Gastroesophageal sphincter (tissue), 2 donors: ENCODE measurements around the gene MYO3B.

Experiments used
- EP300 ChIP-seq: sonication (generic); formaldehyde crosslinking; IDR thresholded peaks from one replicate; pipeline ENCODE4 v1.6.1; 2017; ENCODE audit warnings: antibody characterized with exemption, mild to moderate bottlenecking
- POLR2A ChIP-seq, 2 donors: fragments of 450-650 bp; IDR thresholded peaks; one replicate each; pipeline ENCODE4 v1.6.1; 2017; ENCODE audit warnings: antibody characterized with exemption in 2 of 2, mild to moderate bottlenecking in 2 of 2, moderate library complexity in 1 of 2

DNA sequence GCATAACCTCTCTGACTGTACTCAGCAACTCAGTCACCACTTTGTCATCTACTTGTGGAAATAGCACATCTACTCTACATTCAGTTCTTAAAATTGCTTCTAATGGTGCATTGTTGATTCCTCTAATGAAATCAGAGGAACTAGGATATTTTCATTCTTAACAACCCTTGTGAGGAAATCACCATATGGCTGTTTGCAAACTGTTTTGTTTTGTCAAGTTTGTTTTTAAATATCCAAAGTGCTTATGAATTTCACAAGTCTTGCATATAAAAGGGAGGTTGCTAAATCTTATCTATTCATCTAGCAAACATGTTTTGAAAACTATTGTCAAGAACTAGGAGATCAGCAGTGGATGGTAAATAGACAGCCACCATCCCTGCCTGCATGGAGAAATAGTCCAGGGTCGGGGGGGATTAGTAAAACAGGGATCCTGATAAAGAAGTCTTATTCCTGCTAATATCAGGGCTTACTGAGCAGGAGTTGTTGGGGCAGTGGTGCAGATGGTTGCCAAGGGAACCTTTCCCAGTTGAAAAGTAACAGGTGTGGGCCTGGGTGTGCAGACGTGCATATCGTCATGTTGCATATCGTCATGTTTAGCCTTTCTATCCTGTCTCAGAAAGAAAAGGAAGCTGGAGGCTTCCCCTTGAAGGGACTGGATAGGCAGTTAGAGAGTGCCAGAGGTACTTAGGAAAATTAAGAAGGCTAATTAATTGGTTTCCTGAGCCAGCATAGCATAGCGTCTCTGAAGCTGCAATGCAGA, 7.5 kb upstream of the MYO3B start:
- TF ChIP-seq POLR2A (IDR thresholded peaks at IDR 0.05), result no peak
- TF ChIP-seq EP300, result no peak
